HG03520 (cell line): ENCODE measurements around the gene SH3TC1.

Experiments
- ATAC-seq: cut with Tn5 transposase; IDR thresholded peaks from one replicate; pipeline ENCODE4 v1.9.1; 2021; ENCODE audit warnings: mild to moderate bottlenecking, moderate library complexity; ENCODE audit not compliant: unreplicated experiment

SH3TC1 gene

GRCh38 chr4:8228319-8229250 lies 29.5 kb downstream of the SH3TC1 start:
- peak; percentile 86 for ATAC-seq

GRCh38 chr4:8229331-8229975 lies 30.4 kb downstream of the SH3TC1 start:
- no peak for ATAC-seq

GRCh38 chr4:8230033-8230432 lies 30.9 kb downstream of the SH3TC1 start:
- ATAC-seq = no peak

GRCh38 chr4:8230891-8231290 lies 31.8 kb downstream of the SH3TC1 start:
- no peak for ATAC-seq

GRCh38 chr4:8231551-8232049 lies 32.5 kb downstream of the SH3TC1 start:
- ATAC-seq = no peak

- ATAC-seq = no peak
Observed at GRCh38 chr4:8232748-8233147, 33.7 kb downstream of the SH3TC1 start.

GRCh38 chr4:8233672-8234484 lies 34.8 kb downstream of the SH3TC1 start:
- no peak for ATAC-seq

GRCh38 chr4:8234715-8235114 lies 35.6 kb downstream of the SH3TC1 start:
- ATAC-seq = no peak

- no peak for ATAC-seq
Observed at GRCh38 chr4:8235224-8235623, 36.1 kb downstream of the SH3TC1 start.

- no peak for ATAC-seq
Observed at GRCh38 chr4:8235686-8236085, 36.6 kb downstream of the SH3TC1 start.

- ATAC-seq = no peak
Observed at GRCh38 chr4:8236106-8236919, 37.2 kb downstream of the SH3TC1 start.

GRCh38 chr4:8236920-8237195 lies 37.8 kb downstream of the SH3TC1 start:
- ATAC-seq = no peak

- ATAC-seq = no peak
Observed at GRCh38 chr4:8237256-8237989, 38.3 kb downstream of the SH3TC1 start.

GRCh38 chr4:8238036-8238511 lies 39.0 kb downstream of the SH3TC1 start:
- ATAC-seq = no peak

GRCh38 chr4:8238515-8239053 lies 39.5 kb downstream of the SH3TC1 start:
- ATAC-seq = no peak

- no peak for ATAC-seq
Observed at GRCh38 chr4:8239226-8239625, 40.1 kb downstream of the SH3TC1 start.

GRCh38 chr4:8239661-8240060 lies 40.6 kb downstream of the SH3TC1 start:
- no peak for ATAC-seq

- ATAC-seq = no peak
Observed at GRCh38 chr4:8240211-8241041, 41.3 kb downstream of the SH3TC1 start.
